ENCODE data around the gene UBE2J1.
"Not testable (repeated sequence)": the region's sequence is repeated elsewhere in the genome, so short reads cannot be mapped to it uniquely, and the experiment has no call there.

Gene UBE2J1

GRCh38 chr6:89320012-89320559 lies 32.4 kb downstream of the UBE2J1 start:
- DNase-seq (ENCODE audit: low spot score), result no peak

- DNase-seq (ENCODE audit: low spot score), result no peak
Observed at GRCh38 chr6:89317067-89317466, 35.5 kb downstream of the UBE2J1 start.

- DNase-seq (ENCODE audit: low spot score), result no peak
Observed at GRCh38 chr6:89315249-89315885, 37.2 kb downstream of the UBE2J1 start, which contains the start of gene GABRR2. GABRR2 (minus strand) TSS chr6:89315299; CDS start chr6:89315165, 134 bp downstream.

- DNase-seq (ENCODE audit: low spot score), result no peak
Observed at GRCh38 chr6:89314692-89315091, 37.8 kb downstream of the UBE2J1 start.

GRCh38 chr6:89313006-89313405 lies 39.5 kb downstream of the UBE2J1 start:
- DNase-seq (ENCODE audit: low spot score), result no peak

- DNase-seq (ENCODE audit: low spot score), result no peak
Observed at GRCh38 chr6:89311853-89312531, 40.5 kb downstream of the UBE2J1 start.

GRCh38 chr6:89311530-89311852 lies 41.0 kb downstream of the UBE2J1 start:
- no peak for DNase-seq (ENCODE audit: low spot score)

- no peak for DNase-seq (ENCODE audit: low spot score)
Observed at GRCh38 chr6:89310929-89311328, 41.6 kb downstream of the UBE2J1 start.

- DNase-seq (ENCODE audit: low spot score), result no peak
Observed at GRCh38 chr6:89308525-89309395, 43.8 kb downstream of the UBE2J1 start.

GRCh38 chr6:89304517-89304916 lies 48.0 kb downstream of the UBE2J1 start:
- not testable (repeated sequence) for DNase-seq (ENCODE audit: low spot score)

- DNase-seq (ENCODE audit: low spot score), result no peak
Observed at GRCh38 chr6:89302936-89303335, 49.6 kb downstream of the UBE2J1 start.

GRCh38 chr6:89302195-89302770 lies 50.2 kb downstream of the UBE2J1 start:
- DNase-seq (ENCODE audit: low spot score), result no peak

- DNase-seq (ENCODE audit: low spot score), result no peak
Observed at GRCh38 chr6:89301586-89302194, 50.8 kb downstream of the UBE2J1 start.

GRCh38 chr6:89299466-89299850 lies 53.1 kb downstream of the UBE2J1 start:
- no peak for DNase-seq (ENCODE audit: low spot score)

- peak; percentile 49 for DNase-seq (ENCODE audit: low spot score)
Observed at GRCh38 chr6:89298680-89299465, 53.6 kb downstream of the UBE2J1 start.

GRCh38 chr6:89297695-89298351 lies 54.7 kb downstream of the UBE2J1 start:
- peak; percentile 73 for DNase-seq (ENCODE audit: low spot score)

- no peak for DNase-seq (ENCODE audit: low spot score)
Observed at GRCh38 chr6:89295981-89296380, 56.5 kb downstream of the UBE2J1 start.

GRCh38 chr6:89295116-89295515 lies 57.4 kb downstream of the UBE2J1 start:
- DNase-seq (ENCODE audit: low spot score), result not testable (repeated sequence)

GRCh38 chr6:89291256-89291819 lies 61.2 kb downstream of the UBE2J1 start:
- no peak for DNase-seq (ENCODE audit: low spot score)
